RWPE1 (cell line): ENCODE results near the gene SYNCRIP.
"Not testable (repeated sequence)": the region's sequence is repeated elsewhere in the genome, so short reads cannot be mapped to it uniquely, and the experiment has no call there.

ENCODE experiments used
- CTCF ChIA-PET: fragments of 350-600 bp; sonication (Branson Sonifier 250); formaldehyde crosslinking; extraction: SDS; loops from one replicate; lab custom pipeline; 2021; lab: Yijun Ruan, JAX
- POLR2A ChIA-PET: fragments of 400-600 bp; formaldehyde crosslinking; extraction: SDS; loops from one replicate; lab custom pipeline; 2020; ENCODE audit warnings: antibody characterized with exemption; ENCODE audit not compliant: low non-redundant PET; lab: Yijun Ruan, JAX
- DNase-seq: peaks from one replicate; pipeline ENCODE4 v3.0.0; 2012; ENCODE audit warnings: low spot score
- H3K27ac ChIP-seq: fragments of 450-650 bp; 2 replicates; pipeline ENCODE4 v1.5.1; 2017
- CTCF ChIP-seq: fragments of 450-650 bp; conservative IDR thresholded peaks from 2 replicates; pipeline ENCODE4 v1.5.1; 2017; ENCODE audit warnings: low read depth, mild to moderate bottlenecking

Gene SYNCRIP

GRCh38 chr6:85642774-85643536, at the start of gene SYNCRIP:
TSS of gene SYNCRIP (minus strand) at chr6:85642886. CDS start at chr6:85641439, 1,447 bp downstream.
- CTCF ChIA-PET: no interaction called here
- H3K27ac ChIP-seq: peak within 1 kb of the TSS; percentile 100
- no peak for TF ChIP-seq CTCF
- peak; percentile 95 for DNase-seq
- POLR2A ChIA-PET: interaction anchor here (0.5 to 2.9 kb wide), 8 partner anchors 9 to 193 kb away, joined by 3 to 37 read pairs (median 4); partner anchors contain the start of gene NT5E

GRCh38 chr6:85691478-85691877, 48.8 kb upstream of the SYNCRIP start:
- no peak overlapping the region for H3K27ac ChIP-seq
- no peak for DNase-seq
- ChIA-PET CTCF (no interaction called here), POLR2A (no interaction called here)
- no peak for TF ChIP-seq CTCF

- ChIA-PET POLR2A (no interaction called here), CTCF (no interaction called here)
- no peak for DNase-seq
- no peak for TF ChIP-seq CTCF
- no peak overlapping the region for H3K27ac ChIP-seq
These were observed 47.4 kb upstream of the SYNCRIP start for GRCh38 chr6:85690071-85690470.

- H3K27ac ChIP-seq: no peak overlapping the region
- TF ChIP-seq CTCF: no peak
- no peak for DNase-seq
- ChIA-PET POLR2A (no interaction called here), CTCF (no interaction called here)
These were observed 43.0 kb upstream of the SYNCRIP start for GRCh38 chr6:85685713-85686112.

- ChIA-PET POLR2A (no interaction called here), CTCF (no interaction called here)
- TF ChIP-seq CTCF: no peak
- no peak for DNase-seq
- H3K27ac ChIP-seq: no peak overlapping the region
These were observed 42.1 kb upstream of the SYNCRIP start for GRCh38 chr6:85684809-85685171.

- CTCF ChIA-PET: no interaction called here
- TF ChIP-seq CTCF: no peak
- POLR2A ChIA-PET: no interaction called here
- no peak for DNase-seq
- H3K27ac ChIP-seq: no peak overlapping the region
These were observed 41.6 kb upstream of the SYNCRIP start for GRCh38 chr6:85684133-85684808.

GRCh38 chr6:85681899-85682298, 39.2 kb upstream of the SYNCRIP start:
- H3K27ac ChIP-seq, CTCF ChIA-PET, DNase-seq: not testable (repeated sequence)
- POLR2A ChIA-PET: interaction anchor here (0.6 kb wide), 1 partner anchor 39 kb away, joined by 3 read pairs; the partner anchor contains the start of gene SYNCRIP
